HepG2 (cell line): Measurements from ENCODE around the gene BARX2. TPM values are rescaled to one million over a fixed set of nuclear protein-coding genes. Genes with fewer than 3 reads are reported as not detected.

ENCODE experiments used
- ATAC-seq: fragments of 200-7000 bp; cut with Tn5 transposase; 3 replicates; pipeline ENCODE4 v1.9.1; 2020; ENCODE audit warnings: mild to moderate bottlenecking, moderate library complexity
- BruUV-seq: library from RNA; stranded (reverse); fragments of 400-500 nt; replicated peaks from 2 replicates; lab custom pipeline; 2021; lab: Mats Ljungman, UMichigan
- CTCF ChIA-PET: fragments of 300-600 bp; formaldehyde crosslinking; extraction: SDS; loops from one replicate; lab custom pipeline; 2021; ENCODE audit warnings: low total read pairs, inconsistent platforms, low intra/inter-chr PET ratio; lab: Yijun Ruan, JAX
- POLR2A ChIA-PET: fragments of 350-600 bp; sonication (Branson Sonifier 250); formaldehyde crosslinking; loops from one replicate; lab custom pipeline; 2020; ENCODE audit warnings: antibody characterized with exemption, inconsistent platforms; lab: Yijun Ruan, JAX
- DNase-seq: peaks from one replicate; pipeline ENCODE4 v3.0.0-alpha.2; 2015; ENCODE audit warnings: low spot score
- FAIRE-seq: peaks from 3 replicates; lab custom pipeline; 2011; peaks lifted over from hg19 to GRCh38; lab: Jason Lieb, UNC
- H2AFZ ChIP-seq: one replicate; pipeline ENCODE4 v1.6.1; 2011; ENCODE audit warnings: low read length, inconsistent platforms
- H3K27ac ChIP-seq: fragments of 300-600 bp; 3 replicates; pipeline ENCODE4 v1.8.0; 2011; ENCODE audit warnings: mixed run types, mild to moderate bottlenecking, mixed read lengths, low read length, inconsistent platforms; ENCODE audit not compliant: insufficient read depth; ENCODE audit errors: extremely low read length
- H3K27me3 ChIP-seq, 2 experiments: fragments of 200-600 bp in 1 of 2; 2 replicates in 1 of 2; 3 replicates in 1 of 2; pipeline versions ENCODE4 v1.6.0 to v1.8.0; 2011; ENCODE audit warnings: low read length in 2 of 2, mild to moderate bottlenecking in 2 of 2, moderate library complexity in 2 of 2, inconsistent platforms in 1 of 2; ENCODE audit not compliant: insufficient read depth in 2 of 2, control insufficient read depth in 1 of 2
- H3K36me3 ChIP-seq, 2 experiments: fragments of 200-600 bp in 1 of 2; replicated peaks in 1 of 2; 2 replicates in 1 of 2; 3 replicates in 1 of 2; pipeline versions ENCODE4 v1.5.1 to v1.8.0; 2011; ENCODE audit warnings: low read length in 2 of 2, inconsistent platforms in 1 of 2; ENCODE audit not compliant: insufficient read depth in 2 of 2, control insufficient read depth in 1 of 2
- H3K4me1 ChIP-seq: 2 replicates; pipeline ENCODE4 v1.5.1; 2012; ENCODE audit warnings: low read length, inconsistent platforms; ENCODE audit not compliant: insufficient read depth
- H3K4me2 ChIP-seq: 2 replicates; pipeline ENCODE4 v1.6.0; 2011; ENCODE audit warnings: low read depth, low read length, inconsistent platforms
- H3K4me3 ChIP-seq, 3 experiments: fragments of 200-600 bp in 1 of 3; sonication (generic), shearing (Covaris generic) in 1 of 3; replicated peaks in 1 of 3; 2 replicates each; pipeline ENCODE4 v1.5.1; 2011 to 2016; ENCODE audit warnings: low read length in 3 of 3, inconsistent platforms in 2 of 3, low read depth in 2 of 3, mild to moderate bottlenecking in 2 of 3, control low read depth in 1 of 3, mixed read lengths in 1 of 3; ENCODE audit not compliant: insufficient read depth in 1 of 3
- H3K79me2 ChIP-seq: one replicate; pipeline ENCODE4 v1.6.1; 2011; ENCODE audit warnings: low read length, inconsistent platforms; ENCODE audit not compliant: insufficient read depth
- H3K9ac ChIP-seq: 2 replicates; pipeline ENCODE4 v1.6.0; 2011; ENCODE audit warnings: mild to moderate bottlenecking, low read depth, low read length, inconsistent platforms; ENCODE audit not compliant: insufficient read depth
- H3K9me3 ChIP-seq: 2 replicates; pipeline ENCODE4 v1.5.1; 2012; ENCODE audit warnings: mild to moderate bottlenecking, low read length
- H4K20me1 ChIP-seq: 2 replicates; pipeline ENCODE4 v1.6.0; 2011; ENCODE audit warnings: inconsistent platforms, mild to moderate bottlenecking, low read length, moderate library complexity; ENCODE audit not compliant: insufficient read depth
- FOXJ3 ChIP-seq: sonication (generic); formaldehyde crosslinking; IDR thresholded peaks from 2 replicates; pipeline ENCODE4 v1.4.0; 2020; ENCODE audit warnings: missing genetic modification reagents, mild to moderate bottlenecking, borderline replicate concordance
- GLMP ChIP-seq: sonication (generic); formaldehyde crosslinking; IDR thresholded peaks from 2 replicates; pipeline ENCODE4 v1.9.0; 2021; ENCODE audit warnings: missing genetic modification reagents, mild to moderate bottlenecking, borderline replicate concordance
- KLF11 ChIP-seq: IDR thresholded peaks from 2 replicates; pipeline ENCODE4 v1.6.1; 2016; ENCODE audit warnings: missing compliant biosample characterization
- NCOA2 ChIP-seq: sonication (generic); formaldehyde crosslinking; IDR thresholded peaks from 2 replicates; pipeline ENCODE4 v1.8.0; 2022; ENCODE audit warnings: inconsistent platforms
- NFIC ChIP-seq: IDR thresholded peaks from 2 replicates; pipeline ENCODE4 v1.6.1; 2012; ENCODE audit warnings: mild to moderate bottlenecking, low read length, inconsistent platforms
- RFX5 ChIP-seq: IDR thresholded peaks from 2 replicates; pipeline ENCODE4 v1.6.1; 2011; ENCODE audit warnings: low read depth, low read length, improper control_type of control experiment
- SMYD3 ChIP-seq: sonication (generic); formaldehyde crosslinking; IDR thresholded peaks from 2 replicates; pipeline ENCODE4 v1.8.1; 2023; ENCODE audit warnings: mild to moderate bottlenecking, missing genetic modification reagents
- ZFP91 ChIP-seq: sonication (generic); formaldehyde crosslinking; IDR thresholded peaks from 2 replicates; pipeline ENCODE4 v1.9.0; 2022; ENCODE audit warnings: missing genetic modification reagents, mild to moderate bottlenecking, borderline replicate concordance
- ZIK1 ChIP-seq: sonication (generic); formaldehyde crosslinking; IDR thresholded peaks from 2 replicates; pipeline ENCODE4 v1.5.0; 2020; ENCODE audit warnings: mild to moderate bottlenecking, low read depth, missing genetic modification reagents, borderline replicate concordance
- ZNF160 ChIP-seq: sonication (generic); formaldehyde crosslinking; IDR thresholded peaks from 2 replicates; pipeline ENCODE4 v1.8.0; 2022; ENCODE audit warnings: mild to moderate bottlenecking, inconsistent platforms, missing genetic modification reagents
- WGBS: methylation state at CpG from one replicate; pipeline ENCODE4 v1.1.6; 2017; ENCODE audit warnings: low lambda C conversion rate; 5-methylcytosine and 5-hydroxymethylcytosine counted together
- in situ Hi-C: cut with HindIII; loops from 2 replicates; pipeline ENCODE4 v1.10.0; 2017; ENCODE audit warnings: low pct_unique_long_range_greater_than_20kb; ENCODE audit not compliant: extremely low pct_ligation_motif_present
- intact Hi-C: fragments of 100-400 bp; cut with micrococcal nuclease; formaldehyde crosslinking; loops from one replicate; pipeline ENCODE4 v1.10.0; 2022; ENCODE audit not compliant: unreplicated experiment
- polyA plus RNA-seq, 8 experiments: library from polyadenylated mRNA; depleted of rRNA in 3 of 8; stranded (reverse) in 7 of 8; unstranded in 1 of 8; fragments of >200 nt; fragmentation: Illumina TruSeq in 4 of 8; extraction: Trizol in 4 of 8; gene quantifications; 2 replicates each; pipeline versions ENCODE4 v1.2.1 to v1.2.3, GENCODE V29; 2011 to 2016; ENCODE audit warnings: low read depth in 4 of 8, missing spikeins in 1 of 8, mixed read lengths in 1 of 8; ENCODE audit not compliant: insufficient read depth in 1 of 8
- total RNA-seq, 5 experiments: library from RNA; depleted of rRNA; stranded (reverse); fragments of >200 nt; fragmentation: Illumina TruSeq; extraction: Trizol; gene quantifications; 2 replicates each; pipeline ENCODE4 v1.2.3, GENCODE V29; 2016; ENCODE audit warnings: low read depth in 1 of 5

The BARX2 gene
- total and polyA plus RNA-seq, 2 of the 13 experiments (the other 11 are each of a cell fraction or from before 2014, with no cell fraction given) = not detected

GRCh38 chr11:129383502-129383901, 7.9 kb downstream of the BARX2 start:
- 55% methylated on average over 4 of the region's 5 CpGs for WGBS
- no peak overlapping the region for H3K27ac ChIP-seq
- DNase-seq (no peak), FAIRE-seq (no peak), ATAC-seq (no peak)
- no peaks in the 10 kb centered on the region for H4K20me1 ChIP-seq
- H3K4me3 ChIP-seq = no peak overlapping the region
- BruUV-seq = no TSS peak
- intact Hi-C loops (no loop called here), in situ Hi-C loops (no loop called here)
- no peak overlapping the region for H3K9ac ChIP-seq
- ChIA-PET CTCF (no interaction called here), POLR2A (no interaction called here)
- H3K27me3 ChIP-seq = peaks cover 2 to 35% of the 10 kb centered on the region in 2 experiments; a peak in 3 of 5 replicates
- no peak overlapping the region for H3K4me2 ChIP-seq
- no peak for TF ChIP-seq FOXJ3 (CRISPR knock-in tag)
- no peak for TF ChIP-seq ZIK1
- TF ChIP-seq NCOA2 (CRISPR knock-in tag) = no peak
- no peak for TF ChIP-seq SMYD3 (CRISPR knock-in tag)
- TF ChIP-seq RFX5 = no peak
- TF ChIP-seq ZFP91 = no peak
- no peak for TF ChIP-seq NFIC
- no peak for TF ChIP-seq KLF11 (CRISPR knock-in tag)
- TF ChIP-seq GLMP (CRISPR knock-in tag) = no peak
- no peak for TF ChIP-seq ZNF160 (CRISPR knock-in tag)
- H3K36me3 ChIP-seq = no peaks in the 10 kb centered on the region
- H3K9me3 ChIP-seq = no peaks in the 10 kb centered on the region
- no peak overlapping the region for H2AFZ ChIP-seq
- no peaks in the 10 kb centered on the region for H3K4me1 ChIP-seq
- H3K79me2 ChIP-seq = no peaks in the 10 kb centered on the region
